K562 (cell line): ENCODE data around the gene SLC44A5. TPM values are rescaled to one million over a fixed set of nuclear protein-coding genes. Genes with fewer than 3 reads are reported as not detected.

Experiments used
- ARID2 ChIP-seq: fragments of 450-650 bp; IDR thresholded peaks from 2 replicates; pipeline ENCODE4 v1.6.1; 2017; ENCODE audit warnings: antibody characterized with exemption, mild to moderate bottlenecking
- CHCHD3 ChIP-seq: fragments of 250-450 bp; sonication (Bioruptor Pico); IDR thresholded peaks from 2 replicates; pipeline ENCODE4 v2.1.2; 2022; ENCODE audit warnings: mild to moderate bottlenecking
- DACH1 ChIP-seq: fragments of 450-650 bp; IDR thresholded peaks from 2 replicates; pipeline ENCODE4 v1.6.1; 2018; ENCODE audit not compliant: partially characterized antibody
- DIDO1 ChIP-seq: fragments of 450-650 bp; IDR thresholded peaks from 2 replicates; pipeline ENCODE4 v1.6.1; 2016; ENCODE audit warnings: low read depth, missing biosample characterization, missing genetic modification characterization
- HNRNPK ChIP-seq: fragments of 200-400 bp; formaldehyde crosslinking; IDR thresholded peaks from one replicate; pipeline ENCODE4 v1.6.1; 2018; ENCODE audit warnings: mild to moderate bottlenecking, low read depth, low read length; ENCODE audit not compliant: poor library complexity, severe bottlenecking
- KLF1 ChIP-seq: fragments of 450-650 bp; IDR thresholded peaks from 2 replicates; pipeline ENCODE4 v1.6.1; 2016; ENCODE audit warnings: missing genetic modification characterization, missing compliant biosample characterization
- MAFG ChIP-seq: fragments of 450-650 bp; conservative IDR thresholded peaks from 2 replicates; pipeline ENCODE4 v1.6.1; 2016; ENCODE audit warnings: missing genetic modification characterization, missing compliant biosample characterization
- NFRKB ChIP-seq: fragments of 450-650 bp; IDR thresholded peaks from 2 replicates; pipeline ENCODE4 v1.6.1; 2016; ENCODE audit warnings: low read depth
- PTBP1 ChIP-seq: fragments of 200-400 bp; formaldehyde crosslinking; IDR thresholded peaks from 2 replicates; pipeline ENCODE4 v1.6.1; 2017; ENCODE audit warnings: low read depth, low read length
- SUPT5H ChIP-seq: fragments of 450-650 bp; IDR thresholded peaks from 2 replicates; pipeline ENCODE4 v1.6.1; 2016
- ZC3H11A ChIP-seq: IDR thresholded peaks from 2 replicates; pipeline ENCODE4 v1.6.1; 2012; ENCODE audit warnings: low read depth, low read length, improper control_type of control experiment
- ZNF586 ChIP-seq: fragments of 450-650 bp; formaldehyde crosslinking; conservative IDR thresholded peaks from 2 replicates; pipeline ENCODE4 v1.4.0; 2020; ENCODE audit warnings: mild to moderate bottlenecking, moderate library complexity
- ZNF830 ChIP-seq: fragments of 250-450 bp; sonication (Bioruptor Pico); IDR thresholded peaks from 2 replicates; pipeline ENCODE4 v1.5.0; 2021; ENCODE audit warnings: mild to moderate bottlenecking
- polyA plus RNA-seq, 8 experiments: library from polyadenylated mRNA; depleted of rRNA in 4 of 8; stranded (reverse) in 5 of 8; unstranded in 3 of 8; fragments of >200 nt; fragmentation: Nextera tagmentation in 2 of 8; fragmentation: Illumina TruSeq in 1 of 8; extraction: Ambion mirVana in 2 of 8; extraction: Trizol in 1 of 8; gene quantifications; 2 replicates each; pipeline versions ENCODE4 v1.2.1 to v1.2.3, GENCODE V29; 2011 to 2014; ENCODE audit warnings: inconsistent platforms in 1 of 8, missing spikeins in 1 of 8
- total RNA-seq, 7 experiments: library from RNA; depleted of rRNA in 6 of 7; stranded (reverse); fragments of >200 nt in 6 of 7; fragmentation: Illumina TruSeq in 2 of 7; extraction: Trizol in 2 of 7; gene quantifications; 2 replicates each; pipeline versions ENCODE4 v1.2.1 to v1.2.3, GENCODE V29; 2011 to 2021; ENCODE audit warnings: low replicate concordance in 1 of 7
- TF ChIP-seq, protein P1 (sequence below): fragments of 250-450 bp; sonication (Bioruptor Pico); IDR thresholded peaks from 2 replicates; pipeline ENCODE4 v1.5.0; 2021
- TF ChIP-seq, protein P2 (sequence below): fragments of 450-650 bp; IDR thresholded peaks from 2 replicates; pipeline ENCODE4 v1.6.1; 2016; ENCODE audit warnings: missing biosample characterization, missing genetic modification characterization
- TF ChIP-seq, protein P3 (sequence below): fragments of 450-650 bp; IDR thresholded peaks from 2 replicates; pipeline ENCODE4 v1.6.1; 2016; ENCODE audit warnings: mild to moderate bottlenecking, moderate library complexity

The SLC44A5 gene
- total and polyA plus RNA-seq, 9 of the 15 experiments (the other 6 are each of a cell fraction or from before 2014, with no cell fraction given): 1.2 to 10.1 (median 3.2) TPM

DNA sequence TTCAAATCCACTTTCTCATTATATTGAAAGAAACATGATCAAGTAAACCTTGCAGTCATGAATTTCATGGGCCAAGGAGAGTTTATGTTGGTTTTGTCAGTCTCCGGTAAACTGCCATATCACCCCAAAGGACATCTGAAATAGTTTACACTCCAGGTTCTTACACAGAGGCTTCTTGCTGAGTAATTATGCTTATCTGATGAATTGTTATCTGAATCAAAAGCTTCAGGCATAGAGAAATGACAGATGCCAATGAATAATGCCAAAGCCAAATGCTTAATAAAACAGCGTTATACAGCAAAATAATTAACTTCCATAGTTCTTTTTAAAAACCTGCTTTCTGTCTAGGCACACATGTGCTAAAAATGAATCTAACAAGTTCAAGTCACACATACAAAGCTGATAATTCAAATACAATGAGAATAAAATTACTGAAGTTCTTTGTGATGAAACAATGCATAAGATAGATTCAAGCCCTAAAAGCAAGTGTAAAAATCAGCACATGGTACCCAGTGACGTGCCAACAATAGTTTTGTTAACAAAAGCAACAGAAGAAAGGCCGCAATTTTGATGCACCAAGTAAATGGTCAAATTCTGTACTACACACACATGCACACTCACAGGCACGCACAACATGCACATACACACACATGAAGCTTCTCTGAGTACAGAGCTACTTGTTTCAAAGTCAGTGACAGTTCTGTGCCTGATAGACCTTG lies 109.2 kb downstream of the SLC44A5 start (continued):
- TF ChIP-seq, protein P1, sequence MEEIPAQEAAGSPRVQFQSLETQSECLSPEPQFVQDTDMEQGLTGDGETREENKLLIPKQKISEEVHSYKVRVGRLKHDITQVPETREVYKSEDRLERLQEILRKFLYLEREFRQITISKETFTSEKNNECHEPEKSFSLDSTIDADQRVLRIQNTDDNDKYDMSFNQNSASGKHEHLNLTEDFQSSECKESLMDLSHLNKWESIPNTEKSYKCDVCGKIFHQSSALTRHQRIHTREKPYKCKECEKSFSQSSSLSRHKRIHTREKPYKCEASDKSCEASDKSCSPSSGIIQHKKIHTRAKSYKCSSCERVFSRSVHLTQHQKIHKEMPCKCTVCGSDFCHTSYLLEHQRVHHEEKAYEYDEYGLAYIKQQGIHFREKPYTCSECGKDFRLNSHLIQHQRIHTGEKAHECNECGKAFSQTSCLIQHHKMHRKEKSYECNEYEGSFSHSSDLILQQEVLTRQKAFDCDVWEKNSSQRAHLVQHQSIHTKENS: no peak
- TF ChIP-seq ZC3H11A: no peak
- TF ChIP-seq NFRKB: no peak
- no peak for TF ChIP-seq ZNF830 (CRISPR knock-in tag)
- TF ChIP-seq MAFG (tag): peak; percentile 62
- TF ChIP-seq DACH1: peak; percentile 11
- no peak for TF ChIP-seq PTBP1
- TF ChIP-seq KLF1 (tag): no peak
- TF ChIP-seq CHCHD3 (CRISPR knock-in tag): no peak
- TF ChIP-seq SUPT5H: no peak
- TF ChIP-seq ZNF586 (CRISPR knock-in tag): no peak
- no peak for TF ChIP-seq HNRNPK
- TF ChIP-seq ARID2: no peak
- TF ChIP-seq, protein P2, sequence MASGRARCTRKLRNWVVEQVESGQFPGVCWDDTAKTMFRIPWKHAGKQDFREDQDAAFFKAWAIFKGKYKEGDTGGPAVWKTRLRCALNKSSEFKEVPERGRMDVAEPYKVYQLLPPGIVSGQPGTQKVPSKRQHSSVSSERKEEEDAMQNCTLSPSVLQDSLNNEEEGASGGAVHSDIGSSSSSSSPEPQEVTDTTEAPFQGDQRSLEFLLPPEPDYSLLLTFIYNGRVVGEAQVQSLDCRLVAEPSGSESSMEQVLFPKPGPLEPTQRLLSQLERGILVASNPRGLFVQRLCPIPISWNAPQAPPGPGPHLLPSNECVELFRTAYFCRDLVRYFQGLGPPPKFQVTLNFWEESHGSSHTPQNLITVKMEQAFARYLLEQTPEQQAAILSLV (tag): no peak
- TF ChIP-seq, protein P3, sequence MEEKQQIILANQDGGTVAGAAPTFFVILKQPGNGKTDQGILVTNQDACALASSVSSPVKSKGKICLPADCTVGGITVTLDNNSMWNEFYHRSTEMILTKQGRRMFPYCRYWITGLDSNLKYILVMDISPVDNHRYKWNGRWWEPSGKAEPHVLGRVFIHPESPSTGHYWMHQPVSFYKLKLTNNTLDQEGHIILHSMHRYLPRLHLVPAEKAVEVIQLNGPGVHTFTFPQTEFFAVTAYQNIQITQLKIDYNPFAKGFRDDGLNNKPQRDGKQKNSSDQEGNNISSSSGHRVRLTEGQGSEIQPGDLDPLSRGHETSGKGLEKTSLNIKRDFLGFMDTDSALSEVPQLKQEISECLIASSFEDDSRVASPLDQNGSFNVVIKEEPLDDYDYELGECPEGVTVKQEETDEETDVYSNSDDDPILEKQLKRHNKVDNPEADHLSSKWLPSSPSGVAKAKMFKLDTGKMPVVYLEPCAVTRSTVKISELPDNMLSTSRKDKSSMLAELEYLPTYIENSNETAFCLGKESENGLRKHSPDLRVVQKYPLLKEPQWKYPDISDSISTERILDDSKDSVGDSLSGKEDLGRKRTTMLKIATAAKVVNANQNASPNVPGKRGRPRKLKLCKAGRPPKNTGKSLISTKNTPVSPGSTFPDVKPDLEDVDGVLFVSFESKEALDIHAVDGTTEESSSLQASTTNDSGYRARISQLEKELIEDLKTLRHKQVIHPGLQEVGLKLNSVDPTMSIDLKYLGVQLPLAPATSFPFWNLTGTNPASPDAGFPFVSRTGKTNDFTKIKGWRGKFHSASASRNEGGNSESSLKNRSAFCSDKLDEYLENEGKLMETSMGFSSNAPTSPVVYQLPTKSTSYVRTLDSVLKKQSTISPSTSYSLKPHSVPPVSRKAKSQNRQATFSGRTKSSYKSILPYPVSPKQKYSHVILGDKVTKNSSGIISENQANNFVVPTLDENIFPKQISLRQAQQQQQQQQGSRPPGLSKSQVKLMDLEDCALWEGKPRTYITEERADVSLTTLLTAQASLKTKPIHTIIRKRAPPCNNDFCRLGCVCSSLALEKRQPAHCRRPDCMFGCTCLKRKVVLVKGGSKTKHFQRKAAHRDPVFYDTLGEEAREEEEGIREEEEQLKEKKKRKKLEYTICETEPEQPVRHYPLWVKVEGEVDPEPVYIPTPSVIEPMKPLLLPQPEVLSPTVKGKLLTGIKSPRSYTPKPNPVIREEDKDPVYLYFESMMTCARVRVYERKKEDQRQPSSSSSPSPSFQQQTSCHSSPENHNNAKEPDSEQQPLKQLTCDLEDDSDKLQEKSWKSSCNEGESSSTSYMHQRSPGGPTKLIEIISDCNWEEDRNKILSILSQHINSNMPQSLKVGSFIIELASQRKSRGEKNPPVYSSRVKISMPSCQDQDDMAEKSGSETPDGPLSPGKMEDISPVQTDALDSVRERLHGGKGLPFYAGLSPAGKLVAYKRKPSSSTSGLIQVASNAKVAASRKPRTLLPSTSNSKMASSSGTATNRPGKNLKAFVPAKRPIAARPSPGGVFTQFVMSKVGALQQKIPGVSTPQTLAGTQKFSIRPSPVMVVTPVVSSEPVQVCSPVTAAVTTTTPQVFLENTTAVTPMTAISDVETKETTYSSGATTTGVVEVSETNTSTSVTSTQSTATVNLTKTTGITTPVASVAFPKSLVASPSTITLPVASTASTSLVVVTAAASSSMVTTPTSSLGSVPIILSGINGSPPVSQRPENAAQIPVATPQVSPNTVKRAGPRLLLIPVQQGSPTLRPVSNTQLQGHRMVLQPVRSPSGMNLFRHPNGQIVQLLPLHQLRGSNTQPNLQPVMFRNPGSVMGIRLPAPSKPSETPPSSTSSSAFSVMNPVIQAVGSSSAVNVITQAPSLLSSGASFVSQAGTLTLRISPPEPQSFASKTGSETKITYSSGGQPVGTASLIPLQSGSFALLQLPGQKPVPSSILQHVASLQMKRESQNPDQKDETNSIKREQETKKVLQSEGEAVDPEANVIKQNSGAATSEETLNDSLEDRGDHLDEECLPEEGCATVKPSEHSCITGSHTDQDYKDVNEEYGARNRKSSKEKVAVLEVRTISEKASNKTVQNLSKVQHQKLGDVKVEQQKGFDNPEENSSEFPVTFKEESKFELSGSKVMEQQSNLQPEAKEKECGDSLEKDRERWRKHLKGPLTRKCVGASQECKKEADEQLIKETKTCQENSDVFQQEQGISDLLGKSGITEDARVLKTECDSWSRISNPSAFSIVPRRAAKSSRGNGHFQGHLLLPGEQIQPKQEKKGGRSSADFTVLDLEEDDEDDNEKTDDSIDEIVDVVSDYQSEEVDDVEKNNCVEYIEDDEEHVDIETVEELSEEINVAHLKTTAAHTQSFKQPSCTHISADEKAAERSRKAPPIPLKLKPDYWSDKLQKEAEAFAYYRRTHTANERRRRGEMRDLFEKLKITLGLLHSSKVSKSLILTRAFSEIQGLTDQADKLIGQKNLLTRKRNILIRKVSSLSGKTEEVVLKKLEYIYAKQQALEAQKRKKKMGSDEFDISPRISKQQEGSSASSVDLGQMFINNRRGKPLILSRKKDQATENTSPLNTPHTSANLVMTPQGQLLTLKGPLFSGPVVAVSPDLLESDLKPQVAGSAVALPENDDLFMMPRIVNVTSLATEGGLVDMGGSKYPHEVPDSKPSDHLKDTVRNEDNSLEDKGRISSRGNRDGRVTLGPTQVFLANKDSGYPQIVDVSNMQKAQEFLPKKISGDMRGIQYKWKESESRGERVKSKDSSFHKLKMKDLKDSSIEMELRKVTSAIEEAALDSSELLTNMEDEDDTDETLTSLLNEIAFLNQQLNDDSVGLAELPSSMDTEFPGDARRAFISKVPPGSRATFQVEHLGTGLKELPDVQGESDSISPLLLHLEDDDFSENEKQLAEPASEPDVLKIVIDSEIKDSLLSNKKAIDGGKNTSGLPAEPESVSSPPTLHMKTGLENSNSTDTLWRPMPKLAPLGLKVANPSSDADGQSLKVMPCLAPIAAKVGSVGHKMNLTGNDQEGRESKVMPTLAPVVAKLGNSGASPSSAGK: no peak
- TF ChIP-seq DIDO1 (tag): no peak
